Ishikawa (cell line): Measurements from ENCODE around the gene PPP4R2.

Source experiments
- EP300 ChIP-seq: IDR thresholded peaks from 2 replicates; pipeline ENCODE4 v1.6.1; 2012; ENCODE audit warnings: borderline replicate concordance
- FOXM1 ChIP-seq: IDR thresholded peaks from 2 replicates; pipeline ENCODE4 v1.6.1; 2012; ENCODE audit warnings: low read depth, borderline replicate concordance
- RAD21 ChIP-seq: IDR thresholded peaks from 2 replicates; pipeline ENCODE4 v1.6.1; 2012; ENCODE audit warnings: low read depth
- TAF1 ChIP-seq: IDR thresholded peaks from 2 replicates; pipeline ENCODE4 v1.6.1; 2012; ENCODE audit warnings: low read depth, mild to moderate bottlenecking
- TEAD4 ChIP-seq: IDR thresholded peaks from 2 replicates; pipeline ENCODE4 v1.6.1; 2012
- ZBTB7A ChIP-seq: IDR thresholded peaks from 2 replicates; pipeline ENCODE4 v1.6.1; 2012; ENCODE audit warnings: low read depth
- TF ChIP-seq, protein P1 (sequence below): IDR thresholded peaks from 2 replicates; pipeline ENCODE4 v1.6.1; 2012

DNA sequence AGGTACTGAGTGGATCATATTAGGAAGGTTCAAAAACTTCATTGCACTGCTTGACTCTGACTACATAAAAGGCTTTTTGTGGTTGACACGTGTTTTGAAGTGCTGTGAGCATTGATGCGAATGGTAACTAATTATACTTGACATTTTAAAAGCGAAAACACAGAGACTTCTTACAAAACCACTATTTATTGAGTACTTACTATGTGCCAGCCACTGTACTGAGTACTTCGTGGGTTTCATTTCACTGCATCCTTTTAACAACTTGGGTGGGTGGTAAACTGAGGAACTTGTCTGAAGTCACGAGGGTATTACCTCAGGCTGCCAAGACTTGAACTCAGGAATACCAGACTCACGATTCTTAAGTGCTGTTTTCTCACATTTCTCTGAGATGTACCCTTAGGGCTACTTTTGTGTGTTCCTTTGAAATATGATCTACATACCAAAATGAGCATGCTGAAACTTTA lies 45.3 kb upstream of the PPP4R2 start:
- TF ChIP-seq RAD21 (no peak), TAF1 (no peak), TEAD4 (no peak), FOXM1 (no peak), ZBTB7A (no peak), EP300 (no peak)
- TF ChIP-seq, protein P1, sequence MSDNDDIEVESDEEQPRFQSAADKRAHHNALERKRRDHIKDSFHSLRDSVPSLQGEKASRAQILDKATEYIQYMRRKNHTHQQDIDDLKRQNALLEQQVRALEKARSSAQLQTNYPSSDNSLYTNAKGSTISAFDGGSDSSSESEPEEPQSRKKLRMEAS: no peak
